ENCODE data around the gene ELL3. TPM values are rescaled to one million over a fixed set of nuclear protein-coding genes. Genes with fewer than 3 reads are reported as not detected.
A peak's percentile ranks its signal among the peaks of the same experiment; 100 is the strongest.
"Not testable (repeated sequence)": the region's sequence is repeated elsewhere in the genome, so short reads cannot be mapped to it uniquely, and the experiment has no call there.

The ELL3 gene
- total RNA-seq, 1 donor, result 2.1 TPM

GRCh38 chr15:43748376-43748775 lies 28.4 kb downstream of the ELL3 start:
- no peak for TF ChIP-seq CTCF (IDR thresholded peaks at IDR 0.05; ENCODE audit: insufficient read depth, low read length)
- peak; percentile 48 for DNase-seq (ENCODE audit: low read depth)
- peak overlapping the region; percentile 73 for H3K4me3 ChIP-seq (ENCODE audit: low read depth, low read length)

- peak overlapping the region; percentile 73 for H3K4me3 ChIP-seq (ENCODE audit: low read depth, low read length)
- peak; percentile 47 for DNase-seq (ENCODE audit: low read depth)
These were observed 29.9 kb downstream of the ELL3 start for GRCh38 chr15:43746903-43747309.

- H3K4me3 ChIP-seq (ENCODE audit: low read depth, low read length), result peak within 1 kb of the TSS; percentile 73
- DNase-seq (ENCODE audit: low read depth), result peak; percentile 84
These were observed 30.4 kb downstream of the ELL3 start, which contains the start of gene PDIA3 for GRCh38 chr15:43746245-43746902. Gene PDIA3, plus strand, starts transcription at chr15:43746438. Its CDS starts 102 bp downstream, at chr15:43746540.

GRCh38 chr15:43735416-43735815 lies 41.4 kb downstream of the ELL3 start:
- no peak for TF ChIP-seq CTCF (IDR thresholded peaks at IDR 0.05; ENCODE audit: insufficient read depth, low read length)
- H3K4me3 ChIP-seq (ENCODE audit: low read depth, low read length), result no peak overlapping the region
- no peak for DNase-seq (ENCODE audit: low read depth)

GRCh38 chr15:43728053-43728725 lies 48.6 kb downstream of the ELL3 start:
- DNase-seq (ENCODE audit: low read depth), result peak; percentile 64

GRCh38 chr15:43726306-43726705 lies 50.5 kb downstream of the ELL3 start:
- not testable (repeated sequence) for H3K4me3 ChIP-seq (ENCODE audit: low read depth, low read length); DNase-seq (ENCODE audit: low read depth)

More at GRCh38 chr15:43728053-43728725, 48.6 kb downstream of the ELL3 start:
- not testable (repeated sequence) for H3K4me3 ChIP-seq (ENCODE audit: low read depth, low read length)

- no peak for TF ChIP-seq CTCF (IDR thresholded peaks at IDR 0.05; ENCODE audit: insufficient read depth, low read length)
- H3K4me3 ChIP-seq (ENCODE audit: low read depth, low read length), result no peak overlapping the region
- DNase-seq (ENCODE audit: low read depth), result no peak
These were observed 53.6 kb downstream of the ELL3 start for GRCh38 chr15:43723151-43723550.

Small RNAs within 50 kb of the gene (small RNA-seq; reads per million reads assigned to genes)
- gene MIR1282 (not detected), gene RNU6-354P (not detected)

Other genes starting within 250 kb of the ELL3 start
- 12.1 and 22.2 TPM in 2 replicates for gene PPIP5K1, start 186.8 kb downstream of the ELL3 start, total RNA-seq (ENCODE audit: low replicate concordance)
- not detected in 2 replicates for gene CKMT1B, start 182.9 kb downstream of the ELL3 start, total RNA-seq (ENCODE audit: low replicate concordance)
- 0.09 TPM in 1 of 2 replicates, not detected in the other for gene STRC, start 158.2 kb downstream of the ELL3 start, total RNA-seq (ENCODE audit: low replicate concordance)
- 1.5 and 2.4 TPM in 2 replicates for gene CATSPER2, start 128.1 kb downstream of the ELL3 start, total RNA-seq (ENCODE audit: low replicate concordance)
- gene CKMT1A, start 83.1 kb downstream of the ELL3 start, total RNA-seq (ENCODE audit: low replicate concordance), result not detected in 2 replicates
- 172 and 180 TPM in 2 replicates for gene PDIA3, start 30.5 kb downstream of the ELL3 start, total RNA-seq (ENCODE audit: low replicate concordance)
- gene SERF2, start 15.4 kb upstream of the ELL3 start, total RNA-seq (ENCODE audit: low replicate concordance), result 516 and 576 TPM in 2 replicates
- gene SERINC4, start 23.3 kb upstream of the ELL3 start, total RNA-seq (ENCODE audit: low replicate concordance), result 0.18 TPM in 1 of 2 replicates, not detected in the other
- gene HYPK, start 23.6 kb upstream of the ELL3 start, total RNA-seq (ENCODE audit: low replicate concordance), result 3.7 and 16.4 TPM in 2 replicates
- 24.2 and 57.5 TPM in 2 replicates for gene MFAP1, start 47.7 kb upstream of the ELL3 start, total RNA-seq (ENCODE audit: low replicate concordance)
- 2.9 and 58.2 TPM in 2 replicates for gene WDR76, start 50.0 kb upstream of the ELL3 start, total RNA-seq (ENCODE audit: low replicate concordance)

Measured in fibroblast of the aortic adventitia (primary cell).